H1 (cell line): ENCODE measurements around the gene IQCK. TPM values are rescaled to one million over a fixed set of nuclear protein-coding genes. Genes with fewer than 3 reads are reported as not detected.

Source experiments
- BRCA1 ChIP-seq: IDR thresholded peaks from 2 replicates; pipeline ENCODE4 v1.6.1; 2012; ENCODE audit warnings: low read depth, low read length, improper control_type of control experiment
- CHD2 ChIP-seq: IDR thresholded peaks from 2 replicates; pipeline ENCODE4 v1.6.1; 2012; ENCODE audit warnings: low read length, improper control_type of control experiment
- FOSL1 ChIP-seq: IDR thresholded peaks from 2 replicates; pipeline ENCODE4 v1.6.1; 2011; ENCODE audit warnings: mild to moderate bottlenecking, low read depth, low read length, moderate library complexity; ENCODE audit not compliant: insufficient read depth
- MAFK ChIP-seq: IDR thresholded peaks from 2 replicates; pipeline ENCODE4 v1.6.1; 2012; ENCODE audit warnings: low read depth, mild to moderate bottlenecking, improper control_type of control experiment, low read length
- NRF1 ChIP-seq: IDR thresholded peaks from 2 replicates; pipeline ENCODE4 v1.6.1; 2011; ENCODE audit warnings: mild to moderate bottlenecking, low read depth, low read length, improper control_type of control experiment
- SAP30 ChIP-seq: fragments of 300-600 bp; sonication (generic); IDR thresholded peaks from 2 replicates; pipeline ENCODE4 v1.7.1; 2012; ENCODE audit warnings: low read length, moderate library complexity, mild to moderate bottlenecking, inconsistent platforms; ENCODE audit not compliant: insufficient read depth, insufficient replicate concordance
- SP2 ChIP-seq: IDR thresholded peaks from 2 replicates; pipeline ENCODE4 v1.6.1; 2012; ENCODE audit warnings: mild to moderate bottlenecking, low read length, inconsistent platforms
- SRF ChIP-seq: IDR thresholded peaks from 2 replicates; pipeline ENCODE4 v1.6.1; 2011; ENCODE audit warnings: mild to moderate bottlenecking, low read depth, low read length, moderate library complexity
- polyA plus RNA-seq, 7 experiments: library from polyadenylated mRNA; depleted of rRNA in 3 of 7; stranded (reverse) in 5 of 7; unstranded in 2 of 7; fragments of >200 nt in 5 of 7; fragments of 200-250 nt in 2 of 7; gene quantifications; 1 replicate in 5 of 7; 2 replicates in 1 of 7; 4 replicates in 1 of 7; pipeline versions ENCODE4 v1.2.1 to v1.2.3, GENCODE V29; 2011 to 2013; ENCODE audit warnings: missing spikeins in 2 of 7, mixed read lengths in 2 of 7
- total RNA-seq: library from RNA; stranded (reverse); fragmentation: NEBNext Ultra II Directional; extraction: Animal tissue kit (Norgen Biotek cat#: 25700); gene quantifications from 2 replicates; pipeline ENCODE4 v1.2.1, GENCODE V29; 2021
- TF ChIP-seq, protein P1 (sequence below): fragments of 300-600 bp; sonication (generic); IDR thresholded peaks from 2 replicates; pipeline ENCODE4 v1.7.1; 2012; ENCODE audit warnings: low read length, moderate library complexity, mild to moderate bottlenecking, inconsistent platforms; ENCODE audit not compliant: insufficient replicate concordance

IQCK gene
- total and polyA plus RNA-seq, 2 of the 8 experiments (the other 6 are each of a cell fraction or from before 2014, with no cell fraction given), result 6.2 to 9.3 TPM

DNA sequence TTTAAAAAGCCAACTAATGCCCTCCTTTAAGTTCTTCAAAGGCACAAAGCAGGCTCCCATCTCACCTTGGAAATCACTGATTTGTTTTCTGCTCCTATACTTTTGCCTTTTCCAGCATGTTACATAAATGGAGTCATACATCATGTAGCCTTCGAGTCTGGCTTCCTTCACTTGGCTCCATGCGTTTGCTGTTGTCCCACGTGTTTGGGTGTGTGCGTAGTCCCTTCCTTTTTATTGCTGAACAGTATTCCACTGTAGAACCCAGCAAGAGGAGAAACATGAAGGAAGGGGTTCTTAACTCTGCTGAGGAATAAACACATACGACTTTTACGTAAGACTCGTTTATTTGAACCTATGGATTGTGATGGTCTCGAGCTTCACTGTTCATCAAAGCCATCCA lies 84.5 kb downstream of the IQCK start (continued):
- TF ChIP-seq FOSL1 (no peak), BRCA1 (no peak), SRF (no peak), SAP30 (no peak), CHD2 (no peak), SP2 (no peak), NRF1 (no peak), MAFK (no peak)
- TF ChIP-seq, protein P1, sequence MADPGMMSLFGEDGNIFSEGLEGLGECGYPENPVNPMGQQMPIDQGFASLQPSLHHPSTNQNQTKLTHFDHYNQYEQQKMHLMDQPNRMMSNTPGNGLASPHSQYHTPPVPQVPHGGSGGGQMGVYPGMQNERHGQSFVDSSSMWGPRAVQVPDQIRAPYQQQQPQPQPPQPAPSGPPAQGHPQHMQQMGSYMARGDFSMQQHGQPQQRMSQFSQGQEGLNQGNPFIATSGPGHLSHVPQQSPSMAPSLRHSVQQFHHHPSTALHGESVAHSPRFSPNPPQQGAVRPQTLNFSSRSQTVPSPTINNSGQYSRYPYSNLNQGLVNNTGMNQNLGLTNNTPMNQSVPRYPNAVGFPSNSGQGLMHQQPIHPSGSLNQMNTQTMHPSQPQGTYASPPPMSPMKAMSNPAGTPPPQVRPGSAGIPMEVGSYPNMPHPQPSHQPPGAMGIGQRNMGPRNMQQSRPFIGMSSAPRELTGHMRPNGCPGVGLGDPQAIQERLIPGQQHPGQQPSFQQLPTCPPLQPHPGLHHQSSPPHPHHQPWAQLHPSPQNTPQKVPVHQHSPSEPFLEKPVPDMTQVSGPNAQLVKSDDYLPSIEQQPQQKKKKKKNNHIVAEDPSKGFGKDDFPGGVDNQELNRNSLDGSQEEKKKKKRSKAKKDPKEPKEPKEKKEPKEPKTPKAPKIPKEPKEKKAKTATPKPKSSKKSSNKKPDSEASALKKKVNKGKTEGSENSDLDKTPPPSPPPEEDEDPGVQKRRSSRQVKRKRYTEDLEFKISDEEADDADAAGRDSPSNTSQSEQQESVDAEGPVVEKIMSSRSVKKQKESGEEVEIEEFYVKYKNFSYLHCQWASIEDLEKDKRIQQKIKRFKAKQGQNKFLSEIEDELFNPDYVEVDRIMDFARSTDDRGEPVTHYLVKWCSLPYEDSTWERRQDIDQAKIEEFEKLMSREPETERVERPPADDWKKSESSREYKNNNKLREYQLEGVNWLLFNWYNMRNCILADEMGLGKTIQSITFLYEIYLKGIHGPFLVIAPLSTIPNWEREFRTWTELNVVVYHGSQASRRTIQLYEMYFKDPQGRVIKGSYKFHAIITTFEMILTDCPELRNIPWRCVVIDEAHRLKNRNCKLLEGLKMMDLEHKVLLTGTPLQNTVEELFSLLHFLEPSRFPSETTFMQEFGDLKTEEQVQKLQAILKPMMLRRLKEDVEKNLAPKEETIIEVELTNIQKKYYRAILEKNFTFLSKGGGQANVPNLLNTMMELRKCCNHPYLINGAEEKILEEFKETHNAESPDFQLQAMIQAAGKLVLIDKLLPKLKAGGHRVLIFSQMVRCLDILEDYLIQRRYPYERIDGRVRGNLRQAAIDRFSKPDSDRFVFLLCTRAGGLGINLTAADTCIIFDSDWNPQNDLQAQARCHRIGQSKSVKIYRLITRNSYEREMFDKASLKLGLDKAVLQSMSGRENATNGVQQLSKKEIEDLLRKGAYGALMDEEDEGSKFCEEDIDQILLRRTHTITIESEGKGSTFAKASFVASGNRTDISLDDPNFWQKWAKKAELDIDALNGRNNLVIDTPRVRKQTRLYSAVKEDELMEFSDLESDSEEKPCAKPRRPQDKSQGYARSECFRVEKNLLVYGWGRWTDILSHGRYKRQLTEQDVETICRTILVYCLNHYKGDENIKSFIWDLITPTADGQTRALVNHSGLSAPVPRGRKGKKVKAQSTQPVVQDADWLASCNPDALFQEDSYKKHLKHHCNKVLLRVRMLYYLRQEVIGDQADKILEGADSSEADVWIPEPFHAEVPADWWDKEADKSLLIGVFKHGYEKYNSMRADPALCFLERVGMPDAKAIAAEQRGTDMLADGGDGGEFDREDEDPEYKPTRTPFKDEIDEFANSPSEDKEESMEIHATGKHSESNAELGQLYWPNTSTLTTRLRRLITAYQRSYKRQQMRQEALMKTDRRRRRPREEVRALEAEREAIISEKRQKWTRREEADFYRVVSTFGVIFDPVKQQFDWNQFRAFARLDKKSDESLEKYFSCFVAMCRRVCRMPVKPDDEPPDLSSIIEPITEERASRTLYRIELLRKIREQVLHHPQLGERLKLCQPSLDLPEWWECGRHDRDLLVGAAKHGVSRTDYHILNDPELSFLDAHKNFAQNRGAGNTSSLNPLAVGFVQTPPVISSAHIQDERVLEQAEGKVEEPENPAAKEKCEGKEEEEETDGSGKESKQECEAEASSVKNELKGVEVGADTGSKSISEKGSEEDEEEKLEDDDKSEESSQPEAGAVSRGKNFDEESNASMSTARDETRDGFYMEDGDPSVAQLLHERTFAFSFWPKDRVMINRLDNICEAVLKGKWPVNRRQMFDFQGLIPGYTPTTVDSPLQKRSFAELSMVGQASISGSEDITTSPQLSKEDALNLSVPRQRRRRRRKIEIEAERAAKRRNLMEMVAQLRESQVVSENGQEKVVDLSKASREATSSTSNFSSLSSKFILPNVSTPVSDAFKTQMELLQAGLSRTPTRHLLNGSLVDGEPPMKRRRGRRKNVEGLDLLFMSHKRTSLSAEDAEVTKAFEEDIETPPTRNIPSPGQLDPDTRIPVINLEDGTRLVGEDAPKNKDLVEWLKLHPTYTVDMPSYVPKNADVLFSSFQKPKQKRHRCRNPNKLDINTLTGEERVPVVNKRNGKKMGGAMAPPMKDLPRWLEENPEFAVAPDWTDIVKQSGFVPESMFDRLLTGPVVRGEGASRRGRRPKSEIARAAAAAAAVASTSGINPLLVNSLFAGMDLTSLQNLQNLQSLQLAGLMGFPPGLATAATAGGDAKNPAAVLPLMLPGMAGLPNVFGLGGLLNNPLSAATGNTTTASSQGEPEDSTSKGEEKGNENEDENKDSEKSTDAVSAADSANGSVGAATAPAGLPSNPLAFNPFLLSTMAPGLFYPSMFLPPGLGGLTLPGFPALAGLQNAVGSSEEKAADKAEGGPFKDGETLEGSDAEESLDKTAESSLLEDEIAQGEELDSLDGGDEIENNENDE, result no peak
